RWPE2 (cell line): Measurements from ENCODE around the gene RFX3.
A peak's percentile ranks its signal among the peaks of the same experiment; 100 is the strongest.

Source experiments
- ATAC-seq: fragments of 200-7000 bp; cut with Tn5 transposase; 3 replicates; pipeline ENCODE4 v1.9.1; 2021; ENCODE audit warnings: low read depth
- DNase-seq: peaks from one replicate; pipeline ENCODE4 v3.0.0-alpha.2; 2020; ENCODE audit warnings: low spot score
- H3K27ac ChIP-seq: fragments of 450-650 bp; 2 replicates; pipeline ENCODE4 v1.5.1; 2017; ENCODE audit warnings: mild to moderate bottlenecking; ENCODE audit not compliant: poor library complexity, severe bottlenecking
- H3K27me3 ChIP-seq: fragments of 250-450 bp; sonication (Bioruptor Pico); 2 replicates; pipeline ENCODE4 v1.5.1; 2021; ENCODE audit warnings: mild to moderate bottlenecking, moderate library complexity; ENCODE audit not compliant: insufficient read depth, poor library complexity, severe bottlenecking
- H3K36me3 ChIP-seq: fragments of 250-450 bp; sonication (Bioruptor Pico); 2 replicates; pipeline ENCODE4 v1.5.1; 2020; ENCODE audit warnings: low read depth, mild to moderate bottlenecking, moderate library complexity
- H3K4me1 ChIP-seq: fragments of 250-450 bp; sonication (Bioruptor Pico); 2 replicates; pipeline ENCODE4 v1.5.1; 2021; ENCODE audit warnings: mild to moderate bottlenecking, moderate library complexity; ENCODE audit not compliant: insufficient read depth, poor library complexity, severe bottlenecking
- H3K4me3 ChIP-seq: fragments of 250-450 bp; sonication (Bioruptor Pico); 2 replicates; pipeline ENCODE4 v1.5.1; 2021; ENCODE audit warnings: mild to moderate bottlenecking, moderate library complexity; ENCODE audit not compliant: severe bottlenecking
- H3K9me3 ChIP-seq: fragments of 250-450 bp; sonication (Bioruptor Pico); 2 replicates; pipeline ENCODE4 v1.5.1; 2021; ENCODE audit warnings: mild to moderate bottlenecking, moderate library complexity; ENCODE audit not compliant: severe bottlenecking
- CTCF ChIP-seq: fragments of 450-650 bp; IDR thresholded peaks from one replicate; pipeline ENCODE4 v1.5.1; 2017; ENCODE audit warnings: mild to moderate bottlenecking, moderate library complexity; ENCODE audit not compliant: poor library complexity, severe bottlenecking

RFX3 gene

GRCh38 chr9:3343671-3344070 is 182.1 kb downstream of the RFX3 start:
- no peak for DNase-seq
- Histone ChIP-seq H3K36me3 (no peaks in the 10 kb centered on the region), H3K27ac (no peak overlapping the region), H3K4me3 (no peak overlapping the region), H3K27me3 (no peaks in the 10 kb centered on the region), H3K9me3 (no peaks in the 10 kb centered on the region), H3K4me1 (no peaks in the 10 kb centered on the region)
- ATAC-seq: no peak
- no peak for TF ChIP-seq CTCF

- Histone ChIP-seq H3K27me3 (no peaks in the 10 kb centered on the region), H3K4me3 (no peak overlapping the region), H3K9me3 (no peaks in the 10 kb centered on the region), H3K4me1 (no peaks in the 10 kb centered on the region), H3K27ac (no peak overlapping the region), H3K36me3 (no peaks in the 10 kb centered on the region)
- TF ChIP-seq CTCF: no peak
- ATAC-seq: peak; percentile 45; the same call in 1 of the 3 replicates
- no peak for DNase-seq
Observed at GRCh38 chr9:3342159-3342777, 183.5 kb downstream of the RFX3 start.

- TF ChIP-seq CTCF: no peak
- no peak for DNase-seq
- Histone ChIP-seq H3K4me3 (no peak overlapping the region), H3K27me3 (no peaks in the 10 kb centered on the region), H3K36me3 (no peaks in the 10 kb centered on the region), H3K27ac (no peak overlapping the region), H3K4me1 (no peaks in the 10 kb centered on the region), H3K9me3 (no peaks in the 10 kb centered on the region)
- peak; percentile 58 for ATAC-seq
Observed at GRCh38 chr9:3337515-3338225, 188.1 kb downstream of the RFX3 start.

- no peak for ATAC-seq
Observed at GRCh38 chr9:3336951-3337350, 188.8 kb downstream of the RFX3 start.

More at GRCh38 chr9:3336951-3337350, 188.8 kb downstream of the RFX3 start:
- TF ChIP-seq CTCF: no peak
- Histone ChIP-seq H3K36me3 (no peaks in the 10 kb centered on the region), H3K27ac (no peak overlapping the region), H3K9me3 (no peaks in the 10 kb centered on the region), H3K4me3 (no peak overlapping the region), H3K4me1 (no peaks in the 10 kb centered on the region), H3K27me3 (no peaks in the 10 kb centered on the region)
- no peak for DNase-seq
